ENCODE measurements around the gene ELMO1. TPM values are rescaled to one million over a fixed set of nuclear protein-coding genes. Genes with fewer than 3 reads are reported as not detected.

Gene ELMO1
- total RNA-seq, 1 donor from 2014 or later = 110 TPM

DNA sequence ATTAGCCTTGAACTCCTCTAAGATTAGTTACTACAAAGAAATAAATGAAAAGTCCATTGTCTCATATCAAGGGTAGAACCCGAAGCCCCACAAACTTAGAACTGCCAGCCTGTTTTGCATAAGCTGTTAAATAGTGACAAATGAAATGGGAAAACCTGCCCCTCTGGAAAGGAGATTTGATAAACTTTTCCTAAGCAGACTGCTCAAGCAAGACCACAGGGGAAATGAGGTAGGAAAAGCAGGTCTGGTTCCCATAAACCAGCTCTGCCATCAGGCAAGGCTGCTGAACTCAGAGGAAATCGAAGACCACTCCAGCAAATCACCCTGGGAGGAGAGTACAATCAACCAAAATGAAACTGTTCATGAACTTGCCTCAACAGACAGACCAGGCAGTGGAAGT is 542.8 kb downstream of the ELMO1 start:
- Mint-ChIP-seq H3K4me1 (peaks cover 2% of the 10 kb centered on the region), H3K27ac (no peak overlapping the region), H3K4me3 (no peak overlapping the region), H3K9me3 (peaks cover 14% of the 10 kb centered on the region), H3K27me3 (no peaks in the 10 kb centered on the region), H3K36me3 (ENCODE audit: low read depth) (peaks cover 56% of the 10 kb centered on the region)
- intact Hi-C loops (cut with micrococcal nuclease) = no loop called here
- DNase-seq = no peak

DNA sequence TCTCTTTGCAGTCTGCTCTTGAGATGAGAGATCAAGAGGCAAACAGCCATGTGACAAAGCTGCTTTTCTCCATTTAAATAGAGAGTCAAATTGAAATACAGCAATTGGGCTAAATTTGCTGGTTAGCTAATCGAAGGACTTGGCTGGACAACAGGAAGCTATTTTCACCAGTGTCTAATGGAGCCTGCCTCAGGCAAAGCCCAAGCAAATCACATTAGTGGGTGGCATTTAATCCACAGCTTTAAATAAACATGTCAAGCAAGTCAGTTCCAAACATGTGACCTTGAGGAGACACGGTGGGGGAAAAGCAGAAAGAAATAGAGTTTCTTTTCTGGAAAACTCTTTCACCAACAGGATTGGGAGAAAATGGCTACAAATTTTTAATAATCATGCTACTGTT is 543.9 kb downstream of the ELMO1 start:
- intact Hi-C loops (cut with micrococcal nuclease) = no loop called here
- H3K36me3 Mint-ChIP-seq (ENCODE audit: low read depth) = peaks cover 55% of the 10 kb centered on the region

DNA sequence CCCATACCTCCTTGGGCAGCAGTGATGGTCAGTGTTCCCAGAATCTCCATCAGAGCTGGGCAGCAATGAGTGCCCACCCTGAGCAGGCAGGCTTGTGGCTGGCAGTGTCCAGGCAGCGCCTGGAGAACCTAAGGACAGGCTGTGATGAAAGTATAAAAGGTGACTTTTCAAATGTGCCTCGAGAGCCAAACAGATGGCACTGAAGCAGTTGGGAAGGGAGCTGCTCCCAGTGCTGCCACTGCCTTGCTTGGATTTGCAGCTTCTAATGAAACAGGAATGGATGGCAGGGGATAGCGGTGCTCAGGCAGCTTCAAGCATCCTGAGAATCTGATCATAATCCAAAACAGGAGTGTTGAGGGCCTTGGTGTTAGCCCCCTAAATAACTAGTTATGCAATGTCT is 544.6 kb downstream of the ELMO1 start:
- Mint-ChIP-seq H3K4me3 (no peak overlapping the region), H3K27ac (no peak overlapping the region), H3K4me1 (peaks cover 2% of the 10 kb centered on the region), H3K27me3 (no peaks in the 10 kb centered on the region), H3K36me3 (ENCODE audit: low read depth) (peaks cover 51% of the 10 kb centered on the region), H3K9me3 (peaks cover 16% of the 10 kb centered on the region)
- DNase-seq = no peak
- intact Hi-C loops (cut with micrococcal nuclease) = no loop called here

More for the DNA sequence above, 543.9 kb downstream of the ELMO1 start:
- no peak for DNase-seq
- peaks cover 16% of the 10 kb centered on the region for H3K9me3 Mint-ChIP-seq
- no peak overlapping the region for H3K4me3 Mint-ChIP-seq
- H3K27me3 Mint-ChIP-seq = no peaks in the 10 kb centered on the region
- H3K4me1 Mint-ChIP-seq = peaks cover 2% of the 10 kb centered on the region
- H3K27ac Mint-ChIP-seq = no peak overlapping the region

DNA sequence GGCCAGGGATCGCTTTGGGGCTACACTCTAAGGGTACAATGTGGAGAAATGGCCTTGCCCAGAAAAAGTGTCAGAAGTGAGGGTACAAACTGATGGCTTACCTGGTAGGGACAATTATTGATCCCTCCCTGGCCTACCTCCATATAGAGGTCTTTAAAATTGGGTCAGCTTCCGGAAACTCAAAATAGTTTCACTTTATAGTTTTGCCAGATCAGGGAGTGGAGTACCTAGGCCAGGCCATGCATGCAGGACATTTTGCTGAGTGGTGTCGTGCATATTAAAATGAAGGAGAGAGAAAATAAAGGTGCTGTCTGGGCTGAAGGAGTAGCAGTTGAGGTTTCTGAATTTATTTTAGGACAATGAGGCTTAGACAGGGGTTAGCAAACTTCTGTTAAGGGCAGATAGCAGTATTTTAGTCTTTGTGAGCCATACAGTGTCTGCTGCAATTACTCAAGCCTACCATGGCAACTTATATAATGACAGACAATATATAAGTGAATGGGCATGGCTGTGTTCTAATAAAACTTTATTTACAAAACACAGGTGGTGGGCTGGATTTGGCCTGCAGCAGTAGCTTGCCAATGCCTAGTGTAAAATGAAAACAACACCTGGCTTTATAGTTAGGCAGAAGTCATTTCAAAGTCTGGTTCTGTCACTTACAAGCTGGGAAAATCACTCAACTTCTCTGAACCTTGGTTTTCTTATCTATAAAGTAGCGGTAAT is 547.5 kb downstream of the ELMO1 start:
- Mint-ChIP-seq H3K4me1 (peaks cover 2% of the 10 kb centered on the region), H3K27me3 (no peaks in the 10 kb centered on the region), H3K27ac (no peak overlapping the region), H3K9me3 (peaks cover 18% of the 10 kb centered on the region), H3K36me3 (ENCODE audit: low read depth) (peaks cover 50% of the 10 kb centered on the region), H3K4me3 (no peak overlapping the region)
- DNase-seq = no peak
- intact Hi-C loops (cut with micrococcal nuclease) = no loop called here

DNA sequence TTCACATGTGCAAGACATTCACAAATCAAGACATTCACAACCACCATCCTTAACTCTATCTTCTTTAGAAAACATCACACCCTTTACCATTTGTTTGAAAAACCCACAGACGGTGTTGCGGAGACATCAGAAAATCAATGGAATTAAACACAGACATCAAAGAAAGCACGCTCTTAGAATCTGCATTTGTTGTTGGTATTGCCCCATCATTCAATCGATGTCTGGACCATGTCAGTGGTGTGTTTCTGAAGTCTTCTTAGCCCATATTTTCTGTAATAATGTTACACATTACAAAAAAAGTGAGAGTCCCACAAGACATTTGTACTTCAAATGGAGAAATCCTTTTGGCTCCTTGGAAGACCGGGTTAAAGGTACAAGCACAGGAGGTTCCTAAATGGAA is 550.5 kb downstream of the ELMO1 start:
- no peak overlapping the region for H3K27ac Mint-ChIP-seq
- H3K4me1 Mint-ChIP-seq = peaks cover 16% of the 10 kb centered on the region
- no peaks in the 10 kb centered on the region for H3K27me3 Mint-ChIP-seq
- H3K4me3 Mint-ChIP-seq = no peak overlapping the region
- intact Hi-C loops (cut with micrococcal nuclease) = no loop called here
- H3K9me3 Mint-ChIP-seq = peaks cover 16% of the 10 kb centered on the region
- no peak for DNase-seq
- H3K36me3 Mint-ChIP-seq (ENCODE audit: low read depth) = peaks cover 56% of the 10 kb centered on the region

DNA sequence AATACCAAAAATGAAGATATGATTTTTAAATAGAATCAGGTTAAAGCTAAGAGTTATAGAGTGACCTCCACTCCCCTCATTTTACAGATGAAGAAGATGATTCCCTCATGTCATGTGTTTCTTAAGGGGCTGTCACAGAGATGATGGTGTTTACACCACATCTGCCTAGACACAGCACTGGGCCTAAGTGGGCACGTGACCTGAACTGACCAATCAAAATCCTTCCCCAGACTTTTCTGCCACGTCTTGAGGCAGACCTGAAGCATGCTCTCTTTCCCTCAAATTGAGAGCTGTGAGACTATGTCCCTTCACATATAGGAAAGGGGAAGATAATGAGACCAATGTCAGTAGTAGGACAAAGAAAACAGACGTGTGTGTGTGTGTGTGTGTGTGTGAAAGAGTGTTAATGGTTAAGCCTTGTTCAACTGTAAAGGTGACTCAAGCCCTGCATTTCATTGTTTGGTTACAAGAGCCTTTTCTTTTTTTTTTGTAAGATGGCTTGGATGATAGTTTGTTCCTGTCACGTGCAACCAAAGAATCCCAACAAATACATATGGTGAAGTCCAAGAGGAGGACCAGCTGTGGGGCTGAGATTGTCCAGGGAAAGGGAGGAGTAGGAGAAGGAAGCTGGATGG is 551.6 kb downstream of the ELMO1 start:
- DNase-seq = no peak
- H3K4me1 Mint-ChIP-seq = peaks cover 14% of the 10 kb centered on the region
- peaks cover 10% of the 10 kb centered on the region for H3K9me3 Mint-ChIP-seq
- H3K4me3 Mint-ChIP-seq = no peak overlapping the region
- peak overlapping the region; percentile 9 for H3K27ac Mint-ChIP-seq
- peaks cover 56% of the 10 kb centered on the region for H3K36me3 Mint-ChIP-seq (ENCODE audit: low read depth)
- intact Hi-C loops (cut with micrococcal nuclease) = no loop called here
- no peaks in the 10 kb centered on the region for H3K27me3 Mint-ChIP-seq

DNA sequence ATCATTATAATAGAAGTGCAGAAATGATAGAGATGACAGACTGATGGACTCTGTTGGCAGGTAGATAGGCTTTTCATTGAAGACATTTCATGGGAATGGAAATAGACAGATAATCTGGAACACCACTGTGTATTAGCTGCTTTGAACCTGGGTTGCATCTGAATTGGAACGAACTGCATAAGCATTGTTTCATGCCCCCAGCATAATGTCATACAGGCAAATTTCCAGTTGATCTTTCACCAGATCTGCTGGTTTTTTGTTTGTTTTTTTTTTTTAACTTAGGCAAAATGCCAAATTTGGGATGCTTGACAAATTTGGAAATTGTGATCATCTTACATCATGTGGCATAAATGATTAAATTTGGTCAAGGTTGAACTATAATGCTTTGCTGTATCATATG is 552.2 kb downstream of the ELMO1 start:
- no peaks in the 10 kb centered on the region for H3K27me3 Mint-ChIP-seq
- H3K9me3 Mint-ChIP-seq = peaks cover 10% of the 10 kb centered on the region
- H3K4me3 Mint-ChIP-seq = no peak overlapping the region
- DNase-seq = no peak
- peak overlapping the region; percentile 9 for H3K27ac Mint-ChIP-seq
- peaks cover 57% of the 10 kb centered on the region for H3K36me3 Mint-ChIP-seq (ENCODE audit: low read depth)
- intact Hi-C loops (cut with micrococcal nuclease) = no loop called here
- H3K4me1 Mint-ChIP-seq = peaks cover 14% of the 10 kb centered on the region

DNA sequence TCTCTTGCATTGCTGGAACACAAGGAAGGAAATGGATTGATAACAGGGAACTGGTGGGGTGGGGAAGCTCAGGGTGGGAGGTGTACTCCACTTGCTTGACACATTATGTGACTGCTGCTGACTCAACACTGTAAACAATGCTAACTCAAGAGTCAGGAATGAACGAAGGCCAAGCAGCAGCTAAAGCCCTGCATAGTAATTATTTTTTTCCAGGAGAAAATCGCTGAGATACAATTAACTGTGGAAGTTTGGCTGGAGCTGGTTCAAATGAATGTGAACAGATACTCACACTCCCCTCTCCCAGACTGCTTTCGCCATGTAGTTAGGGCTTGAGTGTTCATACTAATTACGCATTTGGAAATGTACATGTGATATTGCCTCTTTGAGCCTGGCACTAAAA is 553.5 kb downstream of the ELMO1 start:
- H3K4me1 Mint-ChIP-seq = peaks cover 14% of the 10 kb centered on the region
- intact Hi-C loops (cut with micrococcal nuclease) = no loop called here
- peaks cover 60% of the 10 kb centered on the region for H3K36me3 Mint-ChIP-seq (ENCODE audit: low read depth)
- peaks cover 9% of the 10 kb centered on the region for H3K9me3 Mint-ChIP-seq
- no peak overlapping the region for H3K4me3 Mint-ChIP-seq
- H3K27me3 Mint-ChIP-seq = no peaks in the 10 kb centered on the region
- H3K27ac Mint-ChIP-seq = no peak overlapping the region
- no peak for DNase-seq

DNA sequence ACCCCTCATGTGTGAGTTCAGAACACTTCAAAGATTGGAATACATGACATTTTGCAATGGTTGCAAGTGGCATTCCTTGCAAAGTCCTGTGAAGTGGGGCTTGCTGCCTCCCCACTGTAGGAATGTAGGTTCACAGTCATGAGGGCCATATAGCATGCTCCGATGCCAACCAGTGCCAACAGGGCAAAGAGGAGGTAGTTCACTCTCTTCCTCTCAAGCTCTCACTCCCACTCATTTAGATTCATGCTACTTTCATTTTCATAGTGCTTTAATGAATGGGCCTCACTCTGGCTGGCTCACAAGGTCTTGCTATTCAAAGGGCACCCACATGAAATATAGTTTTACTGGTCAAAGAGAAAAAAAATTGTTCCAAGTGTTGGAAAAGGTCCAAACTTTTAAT is 554.5 kb downstream of the ELMO1 start:
- H3K4me3 Mint-ChIP-seq = no peak overlapping the region
- peaks cover 63% of the 10 kb centered on the region for H3K36me3 Mint-ChIP-seq (ENCODE audit: low read depth)
- H3K27me3 Mint-ChIP-seq = no peaks in the 10 kb centered on the region
- DNase-seq = peak; percentile 61
- peaks cover 14% of the 10 kb centered on the region for H3K4me1 Mint-ChIP-seq
- peaks cover 9% of the 10 kb centered on the region for H3K9me3 Mint-ChIP-seq
- no peak overlapping the region for H3K27ac Mint-ChIP-seq
- intact Hi-C loops (cut with micrococcal nuclease) = no loop called here

DNA sequence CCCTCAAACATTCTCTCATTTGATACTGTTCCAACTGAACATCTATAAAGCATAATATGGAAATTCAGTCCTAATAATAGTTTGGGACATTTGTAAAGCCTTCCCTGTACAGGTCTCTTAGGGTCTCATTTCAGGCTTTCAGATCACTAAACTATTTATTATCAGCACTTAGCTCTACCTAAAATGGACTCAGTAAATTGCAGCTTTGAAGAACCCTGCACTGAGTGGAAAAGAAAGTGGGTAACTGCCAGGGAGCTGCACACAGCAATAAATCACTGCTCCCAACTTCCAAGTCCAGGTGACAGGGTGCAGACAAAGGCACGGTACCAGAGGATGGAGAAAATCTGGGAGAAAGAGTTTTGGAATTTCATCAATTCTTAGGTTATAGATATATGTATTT is 559.5 kb downstream of the ELMO1 start:
- Mint-ChIP-seq H3K9me3 (peaks cover 5% of the 10 kb centered on the region), H3K4me1 (peaks cover 14% of the 10 kb centered on the region), H3K36me3 (ENCODE audit: low read depth) (peaks cover 74% of the 10 kb centered on the region), H3K27me3 (no peaks in the 10 kb centered on the region), H3K4me3 (no peak overlapping the region), H3K27ac (no peak overlapping the region)
- no peak for DNase-seq
- intact Hi-C loops (cut with micrococcal nuclease) = no loop called here

DNA sequence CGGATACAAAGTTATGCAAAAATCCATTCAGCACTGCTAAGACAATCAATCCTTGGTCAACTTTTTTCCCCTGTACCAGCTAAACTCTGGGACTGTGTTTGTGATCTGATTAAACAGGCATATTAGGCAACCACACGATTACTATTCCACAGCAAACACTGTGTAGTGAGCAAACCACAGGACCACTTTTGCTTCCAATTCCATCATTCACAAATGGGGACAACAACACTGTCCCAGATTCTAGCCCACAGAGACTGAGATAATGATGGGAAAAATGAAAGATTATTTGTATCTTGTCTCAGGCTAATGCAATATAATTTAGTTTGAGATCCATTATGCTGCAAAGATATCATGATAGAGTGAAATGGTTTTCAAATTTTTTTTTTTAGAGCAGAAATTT is 560.7 kb downstream of the ELMO1 start:
- Mint-ChIP-seq H3K27ac (no peak overlapping the region), H3K36me3 (ENCODE audit: low read depth) (peaks cover 72% of the 10 kb centered on the region), H3K4me3 (no peak overlapping the region), H3K9me3 (peaks cover 5% of the 10 kb centered on the region), H3K4me1 (peaks cover 8% of the 10 kb centered on the region), H3K27me3 (no peaks in the 10 kb centered on the region)
- DNase-seq = no peak
- intact Hi-C loops (cut with micrococcal nuclease) = no loop called here

DNA sequence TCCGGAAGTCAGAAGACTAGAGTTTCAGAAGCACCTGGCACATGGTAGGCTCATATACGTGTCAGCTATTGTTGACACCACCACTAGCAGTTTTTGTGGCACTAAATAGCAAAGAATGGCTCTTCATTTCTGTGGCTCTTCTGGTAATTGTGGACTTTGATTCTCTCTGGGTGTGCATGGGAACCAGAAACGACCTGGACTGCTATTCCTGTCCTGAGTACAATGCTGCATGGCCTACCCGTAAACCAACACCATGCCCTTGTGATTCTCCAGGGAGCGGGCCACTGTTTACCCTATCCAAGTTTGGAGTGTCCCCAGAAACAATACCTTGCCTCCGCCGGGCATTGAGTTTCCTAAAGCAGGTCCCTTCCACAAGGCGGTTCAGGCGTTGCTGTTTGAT is 561.4 kb downstream of the ELMO1 start:
- Mint-ChIP-seq H3K9me3 (peaks cover 5% of the 10 kb centered on the region), H3K36me3 (ENCODE audit: low read depth) (peaks cover 68% of the 10 kb centered on the region), H3K27me3 (no peaks in the 10 kb centered on the region), H3K4me1 (peaks cover 8% of the 10 kb centered on the region), H3K27ac (no peak overlapping the region), H3K4me3 (no peak overlapping the region)
- no peak for DNase-seq
- intact Hi-C loops (cut with micrococcal nuclease) = no loop called here

DNA sequence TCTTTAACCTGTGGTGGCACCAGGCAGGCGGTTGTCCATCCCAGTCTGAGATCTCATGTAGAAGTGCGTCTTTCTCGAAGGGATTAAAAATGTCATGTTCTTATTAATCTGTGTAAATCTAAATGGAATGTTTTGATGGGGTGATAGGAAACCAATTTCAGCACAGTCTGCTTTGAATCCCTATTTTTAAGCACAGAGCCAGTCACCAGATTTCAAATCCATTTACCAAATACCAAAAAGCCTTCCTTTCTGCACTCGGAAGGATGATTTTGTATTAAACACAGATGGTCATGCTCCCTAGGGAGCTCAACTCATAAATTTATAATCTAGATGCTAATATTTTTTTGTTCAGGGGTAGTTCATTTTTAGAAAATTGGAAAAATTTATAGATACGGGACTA is 563.8 kb downstream of the ELMO1 start:
- intact Hi-C loops (cut with micrococcal nuclease) = no loop called here
- H3K27ac Mint-ChIP-seq = no peak overlapping the region
- no peak for DNase-seq
- no peaks in the 10 kb centered on the region for H3K27me3 Mint-ChIP-seq
- H3K9me3 Mint-ChIP-seq = no peaks in the 10 kb centered on the region
- no peak overlapping the region for H3K4me3 Mint-ChIP-seq
- H3K36me3 Mint-ChIP-seq (ENCODE audit: low read depth) = peaks cover 67% of the 10 kb centered on the region
- peaks cover 12% of the 10 kb centered on the region for H3K4me1 Mint-ChIP-seq

DNA sequence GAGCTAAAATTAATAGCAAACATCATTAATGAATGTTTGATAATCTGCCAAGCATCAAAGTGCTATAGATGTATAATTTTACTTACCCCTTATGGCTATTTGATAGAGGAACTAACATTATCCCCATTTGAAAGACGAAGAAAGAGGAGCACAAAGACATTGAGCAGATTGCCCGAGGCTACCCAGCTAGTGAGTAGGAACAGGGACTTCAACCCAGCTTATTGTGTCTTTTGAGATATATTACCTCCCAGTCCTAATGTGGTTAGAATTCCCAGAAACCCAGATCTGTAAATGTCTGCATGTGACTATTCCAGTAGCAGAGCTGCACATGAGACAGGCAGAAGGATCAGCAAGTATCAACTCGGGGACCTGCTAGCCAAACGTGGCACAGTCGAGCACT is 564.3 kb downstream of the ELMO1 start:
- Mint-ChIP-seq H3K9me3 (no peaks in the 10 kb centered on the region), H3K4me3 (no peak overlapping the region), H3K27me3 (no peaks in the 10 kb centered on the region), H3K36me3 (ENCODE audit: low read depth) (peaks cover 67% of the 10 kb centered on the region), H3K4me1 (peaks cover 14% of the 10 kb centered on the region), H3K27ac (no peak overlapping the region)
- intact Hi-C loops (cut with micrococcal nuclease) = no loop called here
- DNase-seq = no peak

Data from activated CD4-positive, alpha-beta T cell treated with anti-CD3 and anti-CD28 coated beads, Interleukin-2, amount 10 ng/mL, durations not matched to agents 24 days and 14 days (primary cell).